PC-9 (cell line): ENCODE results near the gene NEO1.

Experiments used
- EZH2 ChIP-seq: fragments of 200-600 bp; sonication (generic); IDR thresholded peaks from 2 replicates; pipeline ENCODE4 v1.8.0; 2017; ENCODE audit warnings: antibody characterized with exemption, low read depth
- TF ChIP-seq, protein P1 (sequence below): fragments of 200-600 bp; sonication (generic); conservative IDR thresholded peaks from 2 replicates; pipeline ENCODE4 v1.6.1; 2017; ENCODE audit warnings: mixed run types, antibody characterized with exemption, mild to moderate bottlenecking, moderate library complexity

GRCh38 chr15:73146419-73146818 lies 94.2 kb downstream of the NEO1 start:
- TF ChIP-seq, protein P1, sequence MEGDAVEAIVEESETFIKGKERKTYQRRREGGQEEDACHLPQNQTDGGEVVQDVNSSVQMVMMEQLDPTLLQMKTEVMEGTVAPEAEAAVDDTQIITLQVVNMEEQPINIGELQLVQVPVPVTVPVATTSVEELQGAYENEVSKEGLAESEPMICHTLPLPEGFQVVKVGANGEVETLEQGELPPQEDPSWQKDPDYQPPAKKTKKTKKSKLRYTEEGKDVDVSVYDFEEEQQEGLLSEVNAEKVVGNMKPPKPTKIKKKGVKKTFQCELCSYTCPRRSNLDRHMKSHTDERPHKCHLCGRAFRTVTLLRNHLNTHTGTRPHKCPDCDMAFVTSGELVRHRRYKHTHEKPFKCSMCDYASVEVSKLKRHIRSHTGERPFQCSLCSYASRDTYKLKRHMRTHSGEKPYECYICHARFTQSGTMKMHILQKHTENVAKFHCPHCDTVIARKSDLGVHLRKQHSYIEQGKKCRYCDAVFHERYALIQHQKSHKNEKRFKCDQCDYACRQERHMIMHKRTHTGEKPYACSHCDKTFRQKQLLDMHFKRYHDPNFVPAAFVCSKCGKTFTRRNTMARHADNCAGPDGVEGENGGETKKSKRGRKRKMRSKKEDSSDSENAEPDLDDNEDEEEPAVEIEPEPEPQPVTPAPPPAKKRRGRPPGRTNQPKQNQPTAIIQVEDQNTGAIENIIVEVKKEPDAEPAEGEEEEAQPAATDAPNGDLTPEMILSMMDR: no peak
- TF ChIP-seq EZH2: no peak
